ENCODE measurements around the gene SNAP47.

SNAP47 gene

GRCh38 chr1:227793948-227794816 lies 58.9 kb downstream of the SNAP47 start:
- DNase-seq (ENCODE audit: extremely low read depth in 1 of 2, low read depth in 1 of 2), result no peak

- no peak for DNase-seq (ENCODE audit: extremely low read depth in 1 of 2, low read depth in 1 of 2)
These were observed 59.6 kb downstream of the SNAP47 start for GRCh38 chr1:227794817-227795192.

DNA sequence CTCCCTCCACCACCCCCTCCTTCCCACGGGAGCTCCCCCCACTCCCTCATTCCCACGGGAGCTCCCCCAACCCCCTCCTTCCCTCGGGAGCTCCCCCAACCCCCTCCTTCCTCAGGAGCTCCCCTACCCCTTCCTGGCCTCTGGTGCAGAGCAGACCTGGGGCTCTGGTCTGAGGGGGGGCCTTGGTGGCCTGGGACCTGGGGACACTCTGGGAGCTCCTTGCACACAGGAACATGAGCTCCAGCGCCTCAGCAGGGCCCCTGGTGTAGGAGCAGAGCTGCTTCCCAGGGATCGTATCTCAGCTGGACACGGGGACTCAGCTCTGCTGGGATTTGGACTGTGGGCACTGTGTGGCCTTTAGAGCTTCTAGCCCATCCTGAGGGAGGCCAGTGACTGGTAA lies 60.5 kb downstream of the SNAP47 start:
- DNase-seq (ENCODE audit: extremely low read depth in 1 of 2, low read depth in 1 of 2), result no peak

DNA sequence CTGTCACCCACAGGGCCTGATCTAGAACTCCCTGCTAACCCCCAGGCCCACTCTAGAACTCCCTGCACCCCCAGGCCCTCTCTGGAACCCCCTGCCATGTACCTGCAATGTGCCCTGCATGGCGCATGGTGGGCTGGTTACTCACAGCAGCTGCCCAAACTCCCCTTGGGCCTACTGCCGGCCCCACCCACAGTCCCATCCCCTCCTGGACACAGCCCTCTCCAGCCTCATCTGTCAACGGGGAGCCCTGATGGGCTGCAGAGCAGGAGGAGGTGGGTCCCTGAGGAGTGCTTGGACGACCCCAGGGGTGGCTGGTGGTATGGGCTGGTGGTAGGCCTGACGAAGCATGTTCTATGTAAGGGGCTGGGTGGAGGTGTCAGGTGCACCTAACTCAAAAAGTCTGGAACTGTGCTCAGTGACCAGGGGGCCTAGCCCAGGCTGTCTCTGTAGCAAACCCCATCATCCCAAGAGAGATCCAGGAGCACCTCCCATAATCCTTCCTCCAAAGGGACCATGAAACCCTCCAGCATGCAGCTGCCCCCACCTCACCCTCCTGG lies 61.2 kb downstream of the SNAP47 start:
- DNase-seq (ENCODE audit: extremely low read depth in 1 of 2, low read depth in 1 of 2), result no peak

- DNase-seq (ENCODE audit: extremely low read depth in 1 of 2, low read depth in 1 of 2), result no peak
These were observed 61.9 kb downstream of the SNAP47 start for GRCh38 chr1:227797144-227797543.

- no peak for DNase-seq (ENCODE audit: extremely low read depth in 1 of 2, low read depth in 1 of 2)
These were observed 62.4 kb downstream of the SNAP47 start for GRCh38 chr1:227797625-227798024.

DNA sequence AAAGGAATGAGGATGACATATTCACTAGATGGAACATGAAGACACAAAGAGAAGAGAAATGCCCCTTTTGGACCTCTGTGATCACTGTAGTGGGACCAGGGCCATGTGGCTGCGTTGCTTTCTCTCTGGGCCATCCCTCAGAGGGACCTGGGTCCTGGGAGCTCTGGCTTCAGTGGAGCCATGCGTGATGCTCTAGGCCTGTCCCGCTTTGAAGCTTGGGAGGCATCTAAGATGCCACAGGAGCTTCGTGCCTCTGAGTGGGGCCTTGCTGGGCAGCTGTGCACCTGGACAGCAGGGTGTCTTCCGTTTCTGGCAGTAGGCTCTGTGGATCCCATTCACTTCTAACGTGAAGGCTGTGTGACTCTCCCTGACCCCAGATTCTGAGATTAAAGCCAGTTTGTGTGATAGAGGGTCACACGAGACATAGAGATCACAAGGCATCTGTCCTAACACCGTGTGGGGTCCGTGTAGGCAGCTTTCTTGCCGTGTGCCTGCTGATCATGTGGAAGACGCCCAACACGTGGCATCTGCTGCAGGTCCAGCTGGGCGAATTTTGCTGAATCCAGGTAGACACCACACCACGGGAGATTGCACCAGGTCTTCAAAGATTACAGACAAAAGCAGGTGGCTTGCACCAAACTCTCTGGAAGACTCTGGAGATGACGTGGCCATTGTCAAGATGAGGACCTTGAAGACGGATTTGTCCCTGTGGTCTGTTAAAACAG lies 63.0 kb downstream of the SNAP47 start:
- DNase-seq (ENCODE audit: extremely low read depth in 1 of 2, low read depth in 1 of 2), result no peak

- DNase-seq (ENCODE audit: extremely low read depth in 1 of 2, low read depth in 1 of 2), result no peak
These were observed 64.5 kb downstream of the SNAP47 start for GRCh38 chr1:227799756-227800155.

GRCh38 chr1:227803933-227804332 lies 68.7 kb downstream of the SNAP47 start:
- DNase-seq (ENCODE audit: extremely low read depth in 1 of 2, low read depth in 1 of 2), result no peak

GRCh38 chr1:227805606-227806197 lies 70.5 kb downstream of the SNAP47 start:
- no peak for DNase-seq (ENCODE audit: extremely low read depth in 1 of 2, low read depth in 1 of 2)

DNA sequence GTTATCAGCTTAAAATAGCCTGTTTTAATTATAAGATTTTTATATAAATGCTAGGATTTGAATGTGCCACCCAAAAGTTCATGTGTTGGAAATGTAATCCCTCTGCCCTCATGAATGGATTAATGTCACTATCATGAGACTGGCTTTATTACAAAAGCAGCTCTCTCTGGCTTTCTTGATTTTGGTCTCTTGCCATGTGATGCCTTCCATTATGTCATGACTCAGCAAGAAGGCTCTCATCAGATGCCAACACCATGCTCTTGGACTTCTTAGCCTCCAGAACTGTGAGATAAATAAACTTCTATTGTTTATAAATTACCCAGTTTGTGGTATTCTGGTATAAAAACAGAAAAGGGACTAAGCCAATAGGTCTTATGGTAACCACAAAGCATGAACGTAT lies 73.3 kb downstream of the SNAP47 start:
- no peak for DNase-seq (ENCODE audit: extremely low read depth in 1 of 2, low read depth in 1 of 2)

DNA sequence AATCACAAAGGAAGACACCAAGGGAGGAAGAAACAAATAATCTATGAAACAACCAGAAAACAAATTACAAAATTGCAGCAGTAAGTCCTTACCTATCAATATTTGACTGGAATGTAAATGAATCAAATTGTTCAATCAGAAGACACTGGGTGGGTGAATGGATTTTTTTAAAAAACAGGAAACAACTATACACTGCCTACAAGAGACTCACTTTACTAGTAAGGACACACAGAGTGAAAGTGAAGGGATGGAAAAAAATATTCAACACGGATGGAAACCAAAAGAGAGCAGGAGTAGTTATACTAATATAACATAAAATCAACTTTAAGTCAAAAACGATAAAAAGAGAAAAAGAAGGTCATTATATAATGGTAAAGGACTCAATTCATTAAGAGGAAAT lies 73.8 kb downstream of the SNAP47 start:
- no peak for DNase-seq (ENCODE audit: extremely low read depth in 1 of 2, low read depth in 1 of 2)

GRCh38 chr1:227813962-227814361 lies 78.7 kb downstream of the SNAP47 start:
- no peak for DNase-seq (ENCODE audit: extremely low read depth in 1 of 2, low read depth in 1 of 2)

GRCh38 chr1:227815468-227816409 lies 80.5 kb downstream of the SNAP47 start, which contains the start of gene PRSS38:
PRSS38 (plus strand) TSS chr1:227815675; CDS start chr1:227815717, 42 bp downstream.
- no peak for DNase-seq (ENCODE audit: extremely low read depth in 1 of 2, low read depth in 1 of 2)

- DNase-seq (ENCODE audit: extremely low read depth in 1 of 2, low read depth in 1 of 2), result no peak
These were observed 81.7 kb downstream of the SNAP47 start for GRCh38 chr1:227816750-227817446.

DNA sequence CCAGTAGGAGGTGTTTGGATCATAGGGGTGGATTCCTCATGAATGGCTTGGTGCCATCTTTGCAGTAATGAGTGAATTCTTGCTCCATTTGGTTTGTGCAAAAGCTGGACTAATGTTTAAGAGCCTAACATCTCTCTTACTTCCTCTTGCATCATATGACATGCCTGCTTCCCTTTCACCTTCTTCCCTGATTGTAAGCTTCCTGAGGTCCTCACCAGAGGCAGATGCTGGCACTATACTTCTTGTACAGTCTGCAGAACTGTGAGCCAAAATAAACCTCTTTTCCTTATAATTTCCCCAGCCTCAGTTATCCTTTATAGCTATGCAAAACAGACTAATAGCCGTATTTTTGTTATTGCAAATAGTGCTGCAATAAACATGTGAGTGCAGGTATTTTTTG lies 88.3 kb downstream of the SNAP47 start:
- DNase-seq (ENCODE audit: extremely low read depth in 1 of 2, low read depth in 1 of 2), result no peak

GRCh38 chr1:227824204-227824603 lies 89.0 kb downstream of the SNAP47 start:
- DNase-seq (ENCODE audit: extremely low read depth in 1 of 2, low read depth in 1 of 2), result no peak

DNA sequence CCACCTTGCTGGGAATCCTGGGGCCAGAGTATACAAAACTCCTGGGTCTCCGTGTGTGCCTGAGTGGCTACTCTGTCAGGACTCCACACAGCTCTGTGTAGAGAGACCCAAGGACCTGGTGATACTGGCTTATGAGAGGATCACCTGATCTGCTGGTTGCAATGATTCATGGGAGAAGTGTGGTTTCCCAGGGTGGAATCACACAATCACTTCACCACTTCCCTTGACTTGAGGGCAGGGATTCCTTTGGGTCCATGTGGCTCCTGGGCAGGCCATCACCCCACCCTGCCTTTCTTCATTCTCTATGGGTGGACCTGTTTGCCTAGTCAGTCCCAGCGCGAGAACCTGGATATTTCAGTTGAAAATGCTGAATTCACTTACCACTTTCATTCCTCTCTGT lies 93.6 kb downstream of the SNAP47 start:
- no peak for DNase-seq (ENCODE audit: extremely low read depth in 1 of 2, low read depth in 1 of 2)
